GM06990 (cell line): Measurements from ENCODE around the gene MAPKAP1.
"Not testable (repeated sequence)": the region's sequence is repeated elsewhere in the genome, so short reads cannot be mapped to it uniquely, and the experiment has no call there.

Source experiments
- DNase-seq: peaks from one replicate; pipeline ENCODE4 v3.0.0-alpha.2; 2011; ENCODE audit not compliant: insufficient read length; ENCODE audit errors: extremely low read depth
- H3K27me3 ChIP-seq: replicated peaks from 2 replicates; pipeline ENCODE4 v1.6.0; 2011; ENCODE audit warnings: low read length; ENCODE audit not compliant: control insufficient read depth, insufficient read depth
- H3K36me3 ChIP-seq: 2 replicates; pipeline ENCODE4 v1.5.1; 2011; ENCODE audit warnings: low read length; ENCODE audit not compliant: control insufficient read depth, insufficient read depth
- H3K4me3 ChIP-seq: replicated peaks from 2 replicates; pipeline ENCODE4 v1.5.1; 2011; ENCODE audit warnings: low read depth, mild to moderate bottlenecking, control low read depth, low read length
- TF ChIP-seq, protein P1 (sequence below): IDR thresholded peaks from 2 replicates; pipeline ENCODE4 v1.5.1; 2011; ENCODE audit warnings: low read length, control low read depth, mild to moderate bottlenecking, inconsistent platforms; ENCODE audit not compliant: insufficient read depth, poor library complexity, severe bottlenecking

Gene MAPKAP1

DNA sequence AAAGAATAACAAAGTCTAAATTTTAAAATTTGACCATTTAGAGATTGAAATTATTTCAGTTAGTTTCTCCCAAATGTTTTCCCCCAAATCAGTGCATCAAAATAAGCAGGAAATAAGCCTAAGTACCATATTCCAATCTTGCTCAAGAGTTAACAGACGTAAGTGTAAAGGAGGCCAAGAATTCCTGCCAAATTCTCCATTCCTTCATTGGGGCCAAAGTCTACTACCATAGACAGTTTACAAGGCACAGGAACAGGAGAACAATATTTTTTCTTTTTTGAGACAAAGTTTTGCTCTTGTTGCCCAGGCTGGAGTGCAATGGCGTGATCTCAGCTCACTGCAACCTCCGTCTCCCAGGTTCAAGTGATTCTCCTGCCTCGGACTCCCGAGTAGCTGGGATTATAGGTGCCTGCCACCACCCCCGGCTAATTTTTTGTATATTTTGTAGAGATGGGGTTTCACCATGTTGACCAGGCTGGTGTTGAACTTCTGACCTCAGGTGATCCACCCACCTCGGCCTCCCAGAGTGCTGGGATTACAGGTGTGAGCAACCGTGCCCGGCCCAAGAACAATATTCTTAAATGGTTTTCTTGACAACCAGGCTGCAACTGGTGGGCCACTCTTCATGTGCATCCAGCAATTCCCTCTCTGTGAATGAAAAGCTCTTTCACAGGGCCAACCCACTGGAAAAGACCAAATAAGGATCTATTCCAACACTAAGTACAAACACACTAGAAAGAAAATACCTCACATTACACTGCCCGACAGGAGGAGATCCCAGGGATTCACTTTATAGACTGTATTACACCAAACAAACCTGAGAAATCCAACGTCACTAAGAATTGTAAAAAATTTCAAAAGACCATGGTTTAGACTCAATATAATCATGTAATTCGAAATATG is 127.7 kb downstream of the MAPKAP1 start:
- DNase-seq, result no peak
- Histone ChIP-seq H3K36me3 (peaks cover 2% of the 10 kb centered on the region), H3K4me3 (no peak overlapping the region), H3K27me3 (no peaks in the 10 kb centered on the region)
- TF ChIP-seq, protein P1, sequence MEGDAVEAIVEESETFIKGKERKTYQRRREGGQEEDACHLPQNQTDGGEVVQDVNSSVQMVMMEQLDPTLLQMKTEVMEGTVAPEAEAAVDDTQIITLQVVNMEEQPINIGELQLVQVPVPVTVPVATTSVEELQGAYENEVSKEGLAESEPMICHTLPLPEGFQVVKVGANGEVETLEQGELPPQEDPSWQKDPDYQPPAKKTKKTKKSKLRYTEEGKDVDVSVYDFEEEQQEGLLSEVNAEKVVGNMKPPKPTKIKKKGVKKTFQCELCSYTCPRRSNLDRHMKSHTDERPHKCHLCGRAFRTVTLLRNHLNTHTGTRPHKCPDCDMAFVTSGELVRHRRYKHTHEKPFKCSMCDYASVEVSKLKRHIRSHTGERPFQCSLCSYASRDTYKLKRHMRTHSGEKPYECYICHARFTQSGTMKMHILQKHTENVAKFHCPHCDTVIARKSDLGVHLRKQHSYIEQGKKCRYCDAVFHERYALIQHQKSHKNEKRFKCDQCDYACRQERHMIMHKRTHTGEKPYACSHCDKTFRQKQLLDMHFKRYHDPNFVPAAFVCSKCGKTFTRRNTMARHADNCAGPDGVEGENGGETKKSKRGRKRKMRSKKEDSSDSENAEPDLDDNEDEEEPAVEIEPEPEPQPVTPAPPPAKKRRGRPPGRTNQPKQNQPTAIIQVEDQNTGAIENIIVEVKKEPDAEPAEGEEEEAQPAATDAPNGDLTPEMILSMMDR, result no peak

DNA sequence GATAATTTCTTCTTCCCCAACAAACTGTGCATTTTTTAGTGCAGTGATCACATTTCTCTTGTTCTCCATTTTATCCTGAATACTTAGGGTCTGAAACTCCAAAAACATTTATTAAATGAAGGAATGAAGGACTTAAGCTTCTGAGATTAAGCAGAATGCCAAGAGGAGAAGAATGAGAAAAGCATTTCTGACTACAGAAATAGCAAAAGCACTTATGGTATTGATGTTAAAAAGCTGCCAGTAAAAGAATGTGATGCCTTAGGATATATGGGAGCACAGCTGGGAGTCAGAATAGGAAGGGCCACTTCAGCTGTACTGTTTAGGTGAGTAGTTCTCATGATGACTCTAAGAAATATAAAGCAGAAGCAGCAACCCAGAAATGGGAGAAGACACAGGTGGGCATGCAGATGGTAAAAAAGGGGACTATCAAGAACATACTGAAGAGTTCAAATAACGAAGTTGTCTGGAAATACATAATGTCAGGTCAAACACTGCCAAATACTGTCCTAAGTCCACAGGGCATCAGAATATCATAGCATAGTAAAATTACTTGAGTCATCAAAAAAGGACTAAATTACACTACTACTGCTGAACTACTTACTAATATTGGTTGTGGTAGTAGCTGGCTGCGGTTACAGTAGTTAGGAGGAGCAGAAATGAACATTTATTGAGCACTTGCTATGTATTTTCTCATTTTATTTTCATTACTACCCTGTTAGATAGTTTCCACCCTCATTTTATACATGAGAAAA is 132.7 kb downstream of the MAPKAP1 start:
- H3K27me3 ChIP-seq, result no peaks in the 10 kb centered on the region
- no peaks in the 10 kb centered on the region; the same call in 1 of the 2 replicates for H3K36me3 ChIP-seq
- TF ChIP-seq, protein P1, result no peak
- no peak for DNase-seq
- H3K4me3 ChIP-seq, result no peak overlapping the region

DNA sequence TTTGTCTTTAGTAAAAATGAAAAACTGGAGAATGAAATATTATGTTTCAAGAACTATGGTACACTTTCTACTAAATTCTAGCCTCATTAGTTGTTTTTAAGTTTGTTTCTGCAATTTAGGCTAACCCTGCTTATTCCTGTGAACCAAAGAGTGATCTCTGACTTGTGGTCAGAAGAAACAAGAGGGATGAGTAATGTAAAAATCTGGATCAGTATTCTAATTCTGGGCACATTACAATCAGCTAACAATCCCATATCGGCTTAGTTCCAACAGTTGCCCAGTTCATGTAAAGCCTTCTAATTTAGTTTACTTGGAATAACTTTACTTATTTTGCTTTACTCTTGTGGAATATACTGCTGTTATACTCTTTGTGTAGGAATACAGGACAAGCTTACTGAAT is 134.5 kb downstream of the MAPKAP1 start:
- not testable (repeated sequence) for H3K27me3 ChIP-seq, H3K36me3 ChIP-seq, H3K4me3 ChIP-seq, DNase-seq

DNA sequence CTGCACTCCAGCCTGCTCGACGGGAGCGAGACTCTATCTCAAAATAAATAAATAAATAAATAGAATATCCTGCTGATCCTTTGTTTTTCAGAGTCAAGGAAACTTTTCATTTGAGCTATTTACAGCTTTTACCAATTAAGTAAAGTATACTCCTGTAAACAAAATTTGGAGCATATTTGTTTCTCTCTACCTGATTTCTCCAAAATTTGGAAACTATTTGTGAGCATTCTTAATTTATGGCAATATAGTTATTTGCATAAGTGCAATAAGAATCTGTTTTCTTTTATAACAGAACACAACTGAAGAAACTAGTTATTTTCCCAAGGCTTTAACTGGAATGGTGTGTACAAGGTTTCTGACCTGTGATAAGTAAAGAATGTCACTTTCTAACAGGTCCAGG is 135.2 kb downstream of the MAPKAP1 start:
- H3K27me3 ChIP-seq, H3K4me3 ChIP-seq, DNase-seq, H3K36me3 ChIP-seq: not testable (repeated sequence)

DNA sequence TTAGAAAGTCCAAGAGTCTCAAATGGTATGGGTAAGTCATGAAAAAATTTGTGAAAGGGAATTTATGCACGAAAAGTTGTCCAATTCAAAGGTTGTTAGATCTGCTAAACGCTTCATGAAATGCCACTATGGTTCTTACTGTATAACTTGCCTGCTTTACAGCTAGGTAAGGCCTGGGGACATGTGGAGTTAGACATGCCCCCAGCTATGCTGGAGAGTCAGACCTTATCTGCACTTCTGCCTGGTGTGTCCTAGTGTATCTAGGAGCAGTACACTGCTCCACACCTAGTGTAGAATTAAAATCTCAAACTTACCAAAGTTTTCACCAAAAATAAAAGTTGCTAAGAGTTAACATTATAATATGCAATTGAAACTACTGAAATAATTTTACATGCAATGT is 136.8 kb downstream of the MAPKAP1 start:
- H3K27me3 ChIP-seq, result no peaks in the 10 kb centered on the region
- no peak overlapping the region for H3K4me3 ChIP-seq
- DNase-seq, result no peak
- TF ChIP-seq, protein P1, result no peak
- no peaks in the 10 kb centered on the region; the same call in 1 of the 2 replicates for H3K36me3 ChIP-seq

DNA sequence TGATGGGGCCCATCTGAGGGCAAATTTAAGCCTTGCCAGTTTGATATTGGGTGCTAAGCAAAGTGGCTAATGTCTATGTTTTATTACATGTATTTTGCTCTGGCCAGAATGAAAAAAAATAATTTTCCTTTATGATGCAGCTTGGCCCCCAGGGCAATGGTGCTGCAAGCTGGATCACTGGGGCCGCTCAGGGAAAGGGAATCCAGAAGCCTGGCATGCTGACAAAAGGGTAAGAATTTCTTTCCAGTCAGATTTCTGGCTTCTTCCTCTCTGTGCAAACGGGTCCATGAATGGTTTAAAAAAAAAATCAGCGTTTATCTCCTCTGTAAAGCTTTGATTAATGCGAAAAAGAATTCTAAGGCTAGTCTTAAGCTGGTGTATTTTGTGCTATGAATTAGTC is 138.4 kb downstream of the MAPKAP1 start:
- TF ChIP-seq, protein P1, result no peak
- no peak for DNase-seq
- Histone ChIP-seq H3K36me3 (no peaks in the 10 kb centered on the region; the same call in 1 of the 2 replicates), H3K27me3 (no peaks in the 10 kb centered on the region), H3K4me3 (no peak overlapping the region)

DNA sequence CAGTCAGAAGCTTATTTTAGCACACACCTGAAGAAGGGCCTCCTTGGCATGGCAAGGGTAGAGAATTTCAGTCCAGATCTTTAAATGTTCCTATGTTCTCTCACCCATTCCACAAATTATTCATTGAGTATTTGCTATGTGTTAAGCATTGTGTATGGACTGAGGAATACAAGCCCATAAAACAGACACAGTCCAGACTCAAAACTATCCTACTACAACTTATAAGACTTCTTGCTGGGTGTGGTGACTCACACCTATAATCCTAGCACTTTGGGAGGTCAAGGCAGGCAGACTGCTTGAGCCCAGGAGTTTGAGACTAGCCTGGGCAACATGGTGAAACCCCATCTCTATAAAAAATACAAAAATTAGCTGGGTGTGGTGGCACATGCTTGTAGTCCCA is 141.0 kb downstream of the MAPKAP1 start:
- not testable (repeated sequence) for DNase-seq, H3K36me3 ChIP-seq, H3K4me3 ChIP-seq, H3K27me3 ChIP-seq
